HCT116 (cell line): Measurements from ENCODE around the gene EIF2B4.

Source experiments
- CEBPB ChIP-seq: IDR thresholded peaks from 2 replicates; pipeline ENCODE4 v1.6.1; 2012; ENCODE audit warnings: low read depth
- EGR1 ChIP-seq: IDR thresholded peaks from 2 replicates; pipeline ENCODE4 v1.6.1; 2012; ENCODE audit warnings: low read depth
- EZH2 ChIP-seq: fragments of 200-600 bp; sonication (generic); IDR thresholded peaks from 2 replicates; pipeline ENCODE4 v1.6.1; 2017; ENCODE audit warnings: antibody characterized with exemption, mixed run types
- JUND ChIP-seq: IDR thresholded peaks from 2 replicates; pipeline ENCODE4 v1.6.1; 2012
- POLR2A ChIP-seq: IDR thresholded peaks from 2 replicates; pipeline ENCODE4 v1.7.0; 2011; ENCODE audit warnings: borderline replicate concordance; ENCODE audit not compliant: insufficient read depth, insufficient read length; ENCODE audit errors: extremely low read depth
- POLR2AphosphoS5 ChIP-seq: IDR thresholded peaks from 2 replicates; pipeline ENCODE4 v1.6.1; 2011; ENCODE audit warnings: mild to moderate bottlenecking, low read depth, low read length, moderate library complexity
- SP1 ChIP-seq: IDR thresholded peaks from 2 replicates; pipeline ENCODE4 v1.6.1; 2012; ENCODE audit warnings: low read depth
- TF ChIP-seq, protein P1 (sequence below), 3 experiments: fragments of 200-600 bp in 1 of 3; sonication (generic) in 1 of 3; IDR thresholded peaks in 2 of 3; conservative IDR thresholded peaks in 1 of 3; 2 replicates each; pipeline ENCODE4 v1.5.1; 2012 to 2017; ENCODE audit warnings: low read depth in 2 of 3, low read length in 2 of 3, antibody characterized with exemption in 1 of 3, borderline replicate concordance in 1 of 3, control low read depth in 1 of 3, mild to moderate bottlenecking in 1 of 3, mixed read lengths in 1 of 3, mixed run types in 1 of 3, moderate library complexity in 1 of 3; ENCODE audit not compliant: insufficient read depth in 1 of 3
- TF ChIP-seq, protein P2 (sequence below): IDR thresholded peaks from 2 replicates; pipeline ENCODE4 v1.6.1; 2012

- TF ChIP-seq EGR1 (peak; percentile 57; the same call in 1 of the 2 replicates), JUND (no peak), EZH2 (no peak), SP1 (peak; percentile 80), CEBPB (no peak; the same call in 1 of the 2 replicates), POLR2A (peak; percentile 84), POLR2AphosphoS5 (peak; percentile 96)
- TF ChIP-seq, protein P1, sequence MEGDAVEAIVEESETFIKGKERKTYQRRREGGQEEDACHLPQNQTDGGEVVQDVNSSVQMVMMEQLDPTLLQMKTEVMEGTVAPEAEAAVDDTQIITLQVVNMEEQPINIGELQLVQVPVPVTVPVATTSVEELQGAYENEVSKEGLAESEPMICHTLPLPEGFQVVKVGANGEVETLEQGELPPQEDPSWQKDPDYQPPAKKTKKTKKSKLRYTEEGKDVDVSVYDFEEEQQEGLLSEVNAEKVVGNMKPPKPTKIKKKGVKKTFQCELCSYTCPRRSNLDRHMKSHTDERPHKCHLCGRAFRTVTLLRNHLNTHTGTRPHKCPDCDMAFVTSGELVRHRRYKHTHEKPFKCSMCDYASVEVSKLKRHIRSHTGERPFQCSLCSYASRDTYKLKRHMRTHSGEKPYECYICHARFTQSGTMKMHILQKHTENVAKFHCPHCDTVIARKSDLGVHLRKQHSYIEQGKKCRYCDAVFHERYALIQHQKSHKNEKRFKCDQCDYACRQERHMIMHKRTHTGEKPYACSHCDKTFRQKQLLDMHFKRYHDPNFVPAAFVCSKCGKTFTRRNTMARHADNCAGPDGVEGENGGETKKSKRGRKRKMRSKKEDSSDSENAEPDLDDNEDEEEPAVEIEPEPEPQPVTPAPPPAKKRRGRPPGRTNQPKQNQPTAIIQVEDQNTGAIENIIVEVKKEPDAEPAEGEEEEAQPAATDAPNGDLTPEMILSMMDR (IDR thresholded peaks at IDR 0.05 in 2 of 3, conservative IDR thresholded peaks at IDR 0.05 in 1 of 3; ENCODE audit: borderline replicate concordance in 1 of 3, insufficient read depth in 1 of 3, low read depth in 2 of 3, low read length in 2 of 3), result no peak
- TF ChIP-seq, protein P2, sequence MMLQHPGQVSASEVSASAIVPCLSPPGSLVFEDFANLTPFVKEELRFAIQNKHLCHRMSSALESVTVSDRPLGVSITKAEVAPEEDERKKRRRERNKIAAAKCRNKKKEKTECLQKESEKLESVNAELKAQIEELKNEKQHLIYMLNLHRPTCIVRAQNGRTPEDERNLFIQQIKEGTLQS, result no peak
Observed at GRCh38 chr2:27322766-27323595, 47.2 kb downstream of the EIF2B4 start, which contains the start of gene MPV17.
